Fibroblast of lung (primary cell): ENCODE results near the gene LYSMD3. TPM values are rescaled to one million over a fixed set of nuclear protein-coding genes. Genes with fewer than 3 reads are reported as not detected.
A peak's percentile ranks its signal among the peaks of the same experiment; 100 is the strongest.

Experiments
- DNase-seq, 2 donors: peaks; one replicate each; pipeline versions ENCODE4 v3.0.0 to v3.0.0-alpha.2; 2010; ENCODE audit warnings: low read depth in 2 of 2
- H2AFZ ChIP-seq: 2 replicates; pipeline ENCODE4 v1.5.1; 2012; ENCODE audit warnings: low read length, control low read depth, inconsistent platforms
- H3K27ac ChIP-seq: 2 replicates; pipeline ENCODE4 v1.5.1; 2011; ENCODE audit warnings: low read length, control low read depth; ENCODE audit not compliant: insufficient read depth
- H3K27me3 ChIP-seq: 2 replicates; pipeline ENCODE4 v1.5.1; 2011; ENCODE audit warnings: mild to moderate bottlenecking, low read length; ENCODE audit not compliant: control insufficient read depth, insufficient read depth
- H3K36me3 ChIP-seq: 2 replicates; pipeline ENCODE4 v1.5.1; 2011; ENCODE audit warnings: low read length; ENCODE audit not compliant: control insufficient read depth, insufficient read depth
- H3K4me1 ChIP-seq: 2 replicates; pipeline ENCODE4 v1.5.1; 2011; ENCODE audit warnings: low read length; ENCODE audit not compliant: control insufficient read depth, insufficient read depth; ENCODE audit errors: extremely low read depth
- H3K4me2 ChIP-seq: 2 replicates; pipeline ENCODE4 v1.5.1; 2011; ENCODE audit warnings: low read length, control low read depth; ENCODE audit not compliant: insufficient read depth; ENCODE audit errors: extremely low read depth
- H3K4me3 ChIP-seq, 4 experiments: fragments of 200-600 bp in 1 of 4; sonication (generic) in 1 of 4; replicated peaks in 1 of 4; 2 replicates each; pipeline ENCODE4 v1.5.1; 2011 to 2016; ENCODE audit warnings: low read length in 4 of 4, low read depth in 3 of 4, mild to moderate bottlenecking in 3 of 4, control low read depth in 2 of 4, inconsistent platforms in 1 of 4, mixed read lengths in 1 of 4; ENCODE audit not compliant: insufficient read depth in 1 of 4; ENCODE audit errors: control extremely low read depth in 1 of 4
- H3K79me2 ChIP-seq: 2 replicates; pipeline ENCODE4 v1.5.1; 2012; ENCODE audit warnings: mild to moderate bottlenecking, low read length, inconsistent platforms; ENCODE audit not compliant: control insufficient read depth, insufficient read depth
- H3K9ac ChIP-seq: 2 replicates; pipeline ENCODE4 v1.5.1; 2011; ENCODE audit warnings: mild to moderate bottlenecking, low read length, control low read depth; ENCODE audit not compliant: insufficient read depth
- H3K9me3 ChIP-seq: 2 replicates; pipeline ENCODE4 v1.5.1; 2012; ENCODE audit warnings: low read depth, low read length; ENCODE audit not compliant: control insufficient read depth, insufficient read depth
- H4K20me1 ChIP-seq: 2 replicates; pipeline ENCODE4 v1.5.1; 2011; ENCODE audit warnings: low read length; ENCODE audit not compliant: control insufficient read depth, insufficient read depth; ENCODE audit errors: extremely low read depth
- CTCF ChIP-seq, 2 donors: IDR thresholded peaks in 1 of 2; conservative IDR thresholded peaks in 1 of 2; 1 replicate in 1 of 2; 2 replicates in 1 of 2; pipeline ENCODE4 v1.5.1; 2011 to 2012; ENCODE audit warnings: low read length in 2 of 2, control low read depth in 1 of 2, inconsistent platforms in 1 of 2, low read depth in 1 of 2, mild to moderate bottlenecking in 1 of 2
- EZH2 ChIP-seq: IDR thresholded peaks from 2 replicates; pipeline ENCODE4 v1.5.1; 2012; ENCODE audit warnings: low read length, control low read depth, mild to moderate bottlenecking; ENCODE audit errors: missing control alignments
- polyA plus RNA-seq, 2 donors: library from polyadenylated mRNA; depleted of rRNA in 1 of 2; stranded (reverse) in 1 of 2; unstranded in 1 of 2; fragments of >200 nt; gene quantifications; 2 replicates each; pipeline ENCODE4 v1.2.1, GENCODE V29; 2011 to 2012; ENCODE audit warnings: missing spikeins in 1 of 2
- total RNA-seq: library from RNA; depleted of rRNA; stranded (reverse); fragments of >200 nt; gene quantifications from 2 replicates; pipeline ENCODE4 v1.2.1, GENCODE V29; 2014

LYSMD3 gene
- total and polyA plus RNA-seq, 2 donors (not counting 1 experiment from before 2014, with no cell fraction given): 17.0 to 30.0 TPM

GRCh38 chr5:90557871-90558270, 28.5 kb upstream of the LYSMD3 start:
- Histone ChIP-seq H3K27ac (no peak overlapping the region), H2AFZ (no peak overlapping the region), H3K4me2 (no peak overlapping the region), H3K27me3 (peaks cover 21% of the 10 kb centered on the region), H3K79me2 (no peaks in the 10 kb centered on the region), H4K20me1 (no peaks in the 10 kb centered on the region), H3K4me1 (no peaks in the 10 kb centered on the region), H3K36me3 (no peaks in the 10 kb centered on the region), H3K9me3 (no peaks in the 10 kb centered on the region), H3K4me3 (peak overlapping the region in 1 of 4 experiments; percentile 45), H3K9ac (no peak overlapping the region)
- no peak for DNase-seq
- TF ChIP-seq EZH2: no peak
- no peak for TF ChIP-seq CTCF (conservative IDR thresholded peaks at IDR 0.05 in 1 of 2, IDR thresholded peaks at IDR 0.05 in 1 of 2; ENCODE audit: low read depth in 1 of 2, low read length in 2 of 2)

GRCh38 chr5:90557391-90557790, 28.0 kb upstream of the LYSMD3 start:
- Histone ChIP-seq H3K4me1 (no peaks in the 10 kb centered on the region), H3K4me2 (no peak overlapping the region), H3K9me3 (no peaks in the 10 kb centered on the region), H2AFZ (no peak overlapping the region), H3K79me2 (no peaks in the 10 kb centered on the region), H3K27ac (no peak overlapping the region), H3K9ac (no peak overlapping the region), H4K20me1 (no peaks in the 10 kb centered on the region), H3K36me3 (no peaks in the 10 kb centered on the region), H3K27me3 (peaks cover 21% of the 10 kb centered on the region), H3K4me3 (no peak overlapping the region)
- TF ChIP-seq CTCF (conservative IDR thresholded peaks at IDR 0.05 in 1 of 2, IDR thresholded peaks at IDR 0.05 in 1 of 2; ENCODE audit: low read depth in 1 of 2, low read length in 2 of 2) (no peak), EZH2 (peak; percentile 68)
- no peak for DNase-seq

GRCh38 chr5:90555666-90556065, 26.3 kb upstream of the LYSMD3 start:
- Histone ChIP-seq H3K4me3 (no peak overlapping the region), H3K9ac (no peak overlapping the region), H3K79me2 (no peaks in the 10 kb centered on the region), H2AFZ (no peak overlapping the region), H3K27ac (no peak overlapping the region), H3K27me3 (peaks cover 21% of the 10 kb centered on the region), H4K20me1 (no peaks in the 10 kb centered on the region), H3K4me1 (no peaks in the 10 kb centered on the region), H3K9me3 (no peaks in the 10 kb centered on the region), H3K4me2 (no peak overlapping the region), H3K36me3 (no peaks in the 10 kb centered on the region)
- TF ChIP-seq EZH2 (no peak), CTCF (conservative IDR thresholded peaks at IDR 0.05 in 1 of 2, IDR thresholded peaks at IDR 0.05 in 1 of 2; ENCODE audit: low read depth in 1 of 2, low read length in 2 of 2) (no peak)
- no peak for DNase-seq
